Measurements from ENCODE around the gene TXNDC15.
"Not testable (repeated sequence)": the region's sequence is repeated elsewhere in the genome, so short reads cannot be mapped to it uniquely, and the experiment has no call there.

TXNDC15 gene

GRCh38 chr5:134878403-134878802 lies 4.2 kb downstream of the TXNDC15 start:
- no peaks in the 10 kb centered on the region for H3K9me3 ChIP-seq (ENCODE audit: control insufficient read depth, low read length)
- peaks cover 4% of the 10 kb centered on the region for H3K36me3 ChIP-seq (ENCODE audit: control insufficient read depth, insufficient read depth, low read length)
- H3K4me1 ChIP-seq (ENCODE audit: control insufficient read depth, insufficient read depth, low read length, poor library complexity, severe bottlenecking) = peaks cover 6% of the 10 kb centered on the region
- 79 to 94% methylated on average over 3 of the region's 3 CpGs for WGBS, 2 experiments (ENCODE audit: insufficient coverage in 2 of 2)
- no peak overlapping the region for H3K4me3 ChIP-seq (ENCODE audit: extremely low read depth, insufficient read depth, low read length, poor library complexity, severe bottlenecking)
- H3K27ac ChIP-seq (ENCODE audit: low read depth, low read length, severe bottlenecking) = no peak overlapping the region

GRCh38 chr5:134879456-134879855 lies 5.3 kb downstream of the TXNDC15 start:
- Histone ChIP-seq H3K4me3 (ENCODE audit: extremely low read depth, insufficient read depth, low read length, poor library complexity, severe bottlenecking) (no peak overlapping the region), H3K27ac (ENCODE audit: low read depth, low read length, severe bottlenecking) (no peak overlapping the region), H3K9me3 (ENCODE audit: control insufficient read depth, low read length) (no peaks in the 10 kb centered on the region), H3K4me1 (ENCODE audit: control insufficient read depth, insufficient read depth, low read length, poor library complexity, severe bottlenecking) (no peaks in the 10 kb centered on the region), H3K36me3 (ENCODE audit: control insufficient read depth, insufficient read depth, low read length) (peaks cover 4% of the 10 kb centered on the region)
- 97% methylated on average over 3 of the region's 3 CpGs; no CpG with 5 or more reads in 1 of the 2 experiments for WGBS, 2 experiments (ENCODE audit: insufficient coverage in 2 of 2)

DNA sequence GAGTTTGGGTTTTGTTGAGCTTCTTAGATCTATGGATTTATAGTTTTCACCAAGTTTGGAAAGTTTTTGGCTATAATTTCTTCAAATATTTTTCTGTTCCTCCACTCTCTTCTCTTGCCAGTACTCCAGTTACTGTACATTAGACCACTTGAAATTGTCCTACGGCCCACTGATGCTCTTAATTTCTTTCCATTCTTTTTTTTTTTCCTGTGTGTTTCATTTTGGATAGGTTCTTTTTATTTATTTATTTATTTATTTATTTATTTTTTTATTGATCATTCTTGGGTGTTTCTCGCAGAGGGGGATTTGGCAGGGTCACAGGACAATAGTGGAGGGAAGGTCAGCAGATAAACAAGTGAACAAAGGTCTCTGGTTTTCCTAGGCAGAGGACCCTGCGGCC lies 6.8 kb downstream of the TXNDC15 start:
- not testable (repeated sequence) for H3K4me3 ChIP-seq (ENCODE audit: extremely low read depth, insufficient read depth, low read length, poor library complexity, severe bottlenecking); H3K36me3 ChIP-seq (ENCODE audit: control insufficient read depth, insufficient read depth, low read length); H3K27ac ChIP-seq (ENCODE audit: low read depth, low read length, severe bottlenecking); H3K9me3 ChIP-seq (ENCODE audit: control insufficient read depth, low read length); H3K4me1 ChIP-seq (ENCODE audit: control insufficient read depth, insufficient read depth, low read length, poor library complexity, severe bottlenecking)
- no CpG with 5 or more reads among the region's 3 CpGs for WGBS, 2 experiments (ENCODE audit: insufficient coverage in 2 of 2)

DNA sequence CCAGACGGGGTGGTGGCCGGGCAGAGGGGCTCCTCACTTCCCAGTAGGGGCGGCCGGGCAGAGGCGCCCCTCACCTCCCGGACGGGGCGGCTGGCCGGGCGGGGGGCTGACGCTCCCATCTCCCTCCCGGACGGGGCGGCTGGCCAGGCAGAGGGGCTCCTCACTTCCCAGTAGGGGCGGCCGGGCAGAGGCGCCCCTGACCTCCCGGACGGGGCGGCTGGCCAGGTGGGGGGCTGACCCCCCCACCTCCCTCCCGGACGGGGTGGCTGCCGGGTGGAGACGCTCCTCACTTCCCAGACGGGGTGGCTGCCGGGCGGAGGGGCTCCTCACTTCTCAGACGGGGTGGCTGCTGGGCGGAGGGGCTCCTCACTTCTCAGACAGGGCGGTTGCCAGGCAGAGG lies 7.5 kb downstream of the TXNDC15 start:
- not testable (repeated sequence) for H3K4me1 ChIP-seq (ENCODE audit: control insufficient read depth, insufficient read depth, low read length, poor library complexity, severe bottlenecking); H3K27ac ChIP-seq (ENCODE audit: low read depth, low read length, severe bottlenecking); H3K4me3 ChIP-seq (ENCODE audit: extremely low read depth, insufficient read depth, low read length, poor library complexity, severe bottlenecking); H3K36me3 ChIP-seq (ENCODE audit: control insufficient read depth, insufficient read depth, low read length); H3K9me3 ChIP-seq (ENCODE audit: control insufficient read depth, low read length)
- 90 to 93% methylated on average over 8 to 9 of the region's 30 CpGs for WGBS, 2 experiments (ENCODE audit: insufficient coverage in 2 of 2)

GRCh38 chr5:134887593-134888159 lies 13.5 kb downstream of the TXNDC15 start:
- no peaks in the 10 kb centered on the region for H3K4me1 ChIP-seq (ENCODE audit: control insufficient read depth, insufficient read depth, low read length, poor library complexity, severe bottlenecking)
- H3K9me3 ChIP-seq (ENCODE audit: control insufficient read depth, low read length) = no peaks in the 10 kb centered on the region
- WGBS, 2 experiments (ENCODE audit: insufficient coverage in 2 of 2) = 91 to 92% methylated on average over 8 to 11 of the region's 14 CpGs
- peaks cover 23% of the 10 kb centered on the region for H3K36me3 ChIP-seq (ENCODE audit: control insufficient read depth, insufficient read depth, low read length)
- H3K4me3 ChIP-seq (ENCODE audit: extremely low read depth, insufficient read depth, low read length, poor library complexity, severe bottlenecking) = no peak overlapping the region
- H3K27ac ChIP-seq (ENCODE audit: low read depth, low read length, severe bottlenecking) = no peak overlapping the region

DNA sequence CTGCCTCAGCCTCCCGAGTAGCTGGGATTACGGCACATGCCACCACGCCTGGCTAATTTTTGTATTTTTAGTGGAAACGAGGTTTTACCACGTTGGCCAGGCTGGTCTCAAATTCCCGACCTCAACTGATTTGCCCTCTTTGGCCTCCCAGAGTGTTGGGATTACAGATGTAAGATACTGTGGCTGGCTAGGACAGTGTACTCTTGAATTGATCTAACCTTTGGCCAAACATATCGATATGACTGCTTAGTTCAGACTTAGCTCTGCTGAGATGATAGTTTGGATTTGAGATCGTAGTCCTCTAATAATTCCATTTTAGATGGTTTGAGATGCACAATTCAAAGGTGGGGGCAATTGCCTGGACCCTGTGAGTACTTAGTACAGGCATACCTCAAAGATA lies 15.2 kb downstream of the TXNDC15 start:
- Histone ChIP-seq H3K9me3 (ENCODE audit: control insufficient read depth, low read length) (no peaks in the 10 kb centered on the region), H3K4me1 (ENCODE audit: control insufficient read depth, insufficient read depth, low read length, poor library complexity, severe bottlenecking) (no peaks in the 10 kb centered on the region), H3K4me3 (ENCODE audit: extremely low read depth, insufficient read depth, low read length, poor library complexity, severe bottlenecking) (no peak overlapping the region), H3K27ac (ENCODE audit: low read depth, low read length, severe bottlenecking) (no peak overlapping the region), H3K36me3 (ENCODE audit: control insufficient read depth, insufficient read depth, low read length) (peaks cover 23% of the 10 kb centered on the region)
- WGBS, 2 experiments (ENCODE audit: insufficient coverage in 2 of 2) = 95 to 97% methylated on average over 6 to 8 of the region's 8 CpGs

DNA sequence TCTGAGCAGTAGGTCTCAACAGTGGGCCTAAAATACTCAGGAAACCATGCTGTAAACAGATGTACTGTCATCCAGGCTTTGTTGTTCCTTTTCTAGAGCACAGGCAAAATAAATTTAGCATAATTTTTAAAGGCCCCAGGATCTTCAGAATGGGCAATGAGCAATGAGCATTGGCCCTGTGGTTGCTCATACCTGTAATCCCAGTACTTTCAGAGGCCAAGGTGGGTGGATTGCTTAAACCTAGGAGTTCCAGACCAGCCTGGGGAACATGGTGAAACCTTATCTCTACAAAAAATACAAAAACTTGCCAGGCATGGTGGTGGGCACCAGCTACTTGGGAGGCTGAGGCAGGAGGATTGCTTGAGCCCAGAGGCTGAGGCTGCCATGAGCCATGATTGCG lies 17.3 kb downstream of the TXNDC15 start:
- no peak overlapping the region for H3K4me3 ChIP-seq (ENCODE audit: extremely low read depth, insufficient read depth, low read length, poor library complexity, severe bottlenecking)
- no CpG with 5 or more reads among the region's 1 CpG for WGBS, 2 experiments (ENCODE audit: insufficient coverage in 2 of 2)
- peaks cover 36% of the 10 kb centered on the region for H3K36me3 ChIP-seq (ENCODE audit: control insufficient read depth, insufficient read depth, low read length)
- H3K9me3 ChIP-seq (ENCODE audit: control insufficient read depth, low read length) = no peaks in the 10 kb centered on the region
- H3K27ac ChIP-seq (ENCODE audit: low read depth, low read length, severe bottlenecking) = no peak overlapping the region
- no peaks in the 10 kb centered on the region for H3K4me1 ChIP-seq (ENCODE audit: control insufficient read depth, insufficient read depth, low read length, poor library complexity, severe bottlenecking)

DNA sequence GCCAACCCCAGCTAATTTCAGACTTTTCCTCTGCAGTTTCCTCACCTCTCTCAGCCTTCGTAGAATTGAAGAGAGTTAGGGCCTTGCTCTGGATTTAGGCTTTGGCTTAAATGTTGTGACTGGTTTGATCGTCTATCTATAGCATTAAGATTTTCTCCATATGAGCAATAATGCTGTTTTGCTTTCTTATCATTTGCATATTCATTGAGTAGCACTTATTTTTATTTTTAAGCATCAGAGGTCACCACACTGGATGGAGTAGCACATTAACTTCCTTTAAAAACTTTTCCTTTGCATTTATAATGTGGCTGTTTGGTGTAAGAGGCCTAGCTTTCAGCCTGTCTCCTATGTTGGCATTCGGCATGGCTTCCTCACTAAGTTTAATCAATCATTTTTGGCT lies 18.1 kb downstream of the TXNDC15 start:
- H3K4me1 ChIP-seq (ENCODE audit: control insufficient read depth, insufficient read depth, low read length, poor library complexity, severe bottlenecking) = no peaks in the 10 kb centered on the region
- H3K4me3 ChIP-seq (ENCODE audit: extremely low read depth, insufficient read depth, low read length, poor library complexity, severe bottlenecking) = no peak overlapping the region
- no peak overlapping the region for H3K27ac ChIP-seq (ENCODE audit: low read depth, low read length, severe bottlenecking)
- no peaks in the 10 kb centered on the region for H3K9me3 ChIP-seq (ENCODE audit: control insufficient read depth, low read length)
- peaks cover 36% of the 10 kb centered on the region for H3K36me3 ChIP-seq (ENCODE audit: control insufficient read depth, insufficient read depth, low read length)
- WGBS, 2 experiments (ENCODE audit: insufficient coverage in 2 of 2) = no CpG with 5 or more reads among the region's 3 CpGs

DNA sequence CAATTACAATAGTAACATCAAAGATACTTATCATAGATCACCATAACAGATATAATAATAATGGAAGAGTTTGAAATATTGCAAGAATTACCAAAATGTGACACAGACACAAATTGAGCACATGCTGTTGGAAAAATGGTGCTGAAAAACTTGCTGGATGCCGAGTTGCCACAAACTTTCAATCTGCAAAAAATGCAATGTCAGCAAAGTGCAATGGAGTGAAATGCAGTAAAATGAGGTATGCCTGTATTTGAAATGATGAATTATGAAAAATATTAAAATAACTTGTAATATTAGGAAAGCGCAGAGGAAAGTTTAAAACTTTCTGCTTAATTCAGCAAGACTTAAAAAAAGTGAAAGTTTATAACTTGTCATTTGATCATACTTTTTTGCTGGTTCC lies 18.8 kb downstream of the TXNDC15 start:
- Histone ChIP-seq H3K4me1 (ENCODE audit: control insufficient read depth, insufficient read depth, low read length, poor library complexity, severe bottlenecking) (no peaks in the 10 kb centered on the region), H3K27ac (ENCODE audit: low read depth, low read length, severe bottlenecking) (no peak overlapping the region), H3K36me3 (ENCODE audit: control insufficient read depth, insufficient read depth, low read length) (peaks cover 41% of the 10 kb centered on the region), H3K4me3 (ENCODE audit: extremely low read depth, insufficient read depth, low read length, poor library complexity, severe bottlenecking) (no peak overlapping the region), H3K9me3 (ENCODE audit: control insufficient read depth, low read length) (no peaks in the 10 kb centered on the region)
- 86 to 100% methylated on average over 1 to 2 of the region's 2 CpGs for WGBS, 2 experiments (ENCODE audit: insufficient coverage in 2 of 2)

DNA sequence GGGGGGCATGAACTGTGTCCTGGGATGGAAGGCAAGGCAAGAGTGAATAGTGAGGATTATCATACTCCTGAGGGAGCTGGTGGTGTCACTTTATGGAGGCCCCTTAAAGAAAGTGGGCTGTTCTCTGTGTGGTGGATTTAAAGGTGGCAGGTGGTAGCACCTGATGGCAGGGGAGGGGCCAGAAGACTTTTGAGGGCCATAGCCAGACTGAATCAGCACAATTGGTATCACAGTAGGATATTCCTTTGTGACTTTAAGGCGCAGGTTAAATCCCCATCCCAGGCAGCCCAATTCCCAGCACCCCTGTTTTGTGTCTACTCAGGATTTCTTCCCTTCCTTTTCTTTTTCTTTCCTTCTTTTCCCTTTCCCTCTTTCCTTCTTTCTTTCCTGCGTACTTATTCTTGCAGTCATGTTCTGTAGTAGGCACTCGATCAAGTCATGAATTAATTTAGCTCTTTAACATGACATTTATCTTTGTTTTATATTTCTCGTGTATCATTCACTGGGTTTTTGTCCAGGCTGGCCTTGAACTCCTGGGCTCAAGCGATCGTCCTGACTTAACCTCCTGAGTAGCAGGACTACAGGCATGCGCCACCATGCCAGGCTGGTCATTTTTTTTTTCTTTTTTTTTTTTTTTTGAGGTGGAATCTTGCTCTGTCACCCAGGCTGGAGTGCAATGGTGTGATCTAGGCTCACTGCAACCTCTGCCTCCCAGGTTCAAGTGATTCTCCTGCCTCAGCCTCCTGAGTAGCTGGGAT lies 19.8 kb downstream of the TXNDC15 start:
- H3K36me3 ChIP-seq (ENCODE audit: control insufficient read depth, insufficient read depth, low read length) = peaks cover 44% of the 10 kb centered on the region
- H3K27ac ChIP-seq (ENCODE audit: low read depth, low read length, severe bottlenecking) = no peak overlapping the region
- H3K4me3 ChIP-seq (ENCODE audit: extremely low read depth, insufficient read depth, low read length, poor library complexity, severe bottlenecking) = no peak overlapping the region
- no peaks in the 10 kb centered on the region for H3K9me3 ChIP-seq (ENCODE audit: control insufficient read depth, low read length)
- WGBS, 2 experiments (ENCODE audit: insufficient coverage in 2 of 2) = 88 to 98% methylated on average over 5 to 6 of the region's 7 CpGs
- no peaks in the 10 kb centered on the region for H3K4me1 ChIP-seq (ENCODE audit: control insufficient read depth, insufficient read depth, low read length, poor library complexity, severe bottlenecking)

DNA sequence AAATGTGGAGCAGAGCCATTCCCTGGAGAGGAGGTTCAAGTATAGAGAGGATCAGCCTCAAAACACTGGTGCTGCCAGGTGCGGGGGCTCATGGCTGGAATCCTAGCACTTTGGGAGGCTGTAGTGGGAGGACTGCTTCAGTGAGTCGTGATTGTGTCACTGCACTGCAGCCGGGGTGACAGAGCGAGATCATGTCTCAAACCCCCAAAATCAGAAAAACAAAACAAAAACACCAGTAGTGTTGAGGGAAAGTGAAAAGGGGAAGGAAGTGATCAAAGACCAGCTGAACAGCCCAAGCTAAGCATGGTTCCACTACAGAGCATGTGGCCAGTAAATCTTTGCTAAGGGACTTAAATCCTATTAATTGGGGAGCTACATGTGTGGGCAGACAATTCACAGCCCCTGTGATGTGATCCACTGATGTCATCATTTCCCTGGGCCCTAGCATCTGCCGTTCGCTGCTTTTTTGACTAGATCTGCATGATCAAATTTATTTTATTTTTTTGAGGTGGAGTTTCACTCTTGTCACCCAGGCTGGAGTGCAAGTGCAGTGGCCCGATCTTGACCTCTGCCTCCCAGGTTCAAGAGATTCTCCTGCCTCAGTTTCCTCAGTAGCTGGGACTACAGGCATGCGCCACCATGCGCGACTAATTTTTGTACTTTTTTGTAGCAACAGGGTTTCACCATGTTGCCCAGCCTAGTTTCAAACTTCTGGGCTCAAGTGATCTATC lies 28.1 kb downstream of the TXNDC15 start:
- H3K36me3 ChIP-seq (ENCODE audit: control insufficient read depth, insufficient read depth, low read length) = peaks cover 22% of the 10 kb centered on the region

More for the DNA sequence above, 28.1 kb downstream of the TXNDC15 start:
- Histone ChIP-seq H3K4me1 (ENCODE audit: control insufficient read depth, insufficient read depth, low read length, poor library complexity, severe bottlenecking) (peaks cover 5% of the 10 kb centered on the region), H3K4me3 (ENCODE audit: extremely low read depth, insufficient read depth, low read length, poor library complexity, severe bottlenecking) (no peak overlapping the region), H3K9me3 (ENCODE audit: control insufficient read depth, low read length) (no peaks in the 10 kb centered on the region), H3K27ac (ENCODE audit: low read depth, low read length, severe bottlenecking) (no peak overlapping the region)
- 93 to 100% methylated on average over 6 to 8 of the region's 10 CpGs for WGBS, 2 experiments (ENCODE audit: insufficient coverage in 2 of 2)

All from mesodermal cell (in vitro differentiated cells).